NCI-H345 treated with DMSO at 0.1 percent for 48 hours (cell line): ENCODE data around the gene STMP1.
"Not testable (repeated sequence)": the region's sequence is repeated elsewhere in the genome, so short reads cannot be mapped to it uniquely, and the experiment has no call there.

ENCODE experiments used
- DNase-seq: peaks from one replicate; lab custom pipeline; 2025; ENCODE audit not compliant: unreplicated experiment; lab: John Stamatoyannopoulos, UW

Gene STMP1

GRCh38 chr7:135662373-135663114 lies at the start of gene STMP1:
STMP1 (plus strand) TSS chr7:135662514.
- DNase-seq = peak; percentile 90

- no peak for DNase-seq
These were observed 46.2 kb upstream of the STMP1 start for GRCh38 chr7:135616136-135616535.

- no peak for DNase-seq
These were observed 44.5 kb upstream of the STMP1 start for GRCh38 chr7:135617781-135618180.

- DNase-seq = no peak
These were observed 43.8 kb upstream of the STMP1 start for GRCh38 chr7:135618510-135618909.

- DNase-seq = no peak
These were observed 41.9 kb upstream of the STMP1 start for GRCh38 chr7:135620447-135620846.

- peak; percentile 48 for DNase-seq
These were observed 41.1 kb upstream of the STMP1 start for GRCh38 chr7:135620980-135621850.

- no peak for DNase-seq
These were observed 28.0 kb upstream of the STMP1 start for GRCh38 chr7:135634191-135634878.

- not testable (repeated sequence) for DNase-seq
These were observed 22.6 kb upstream of the STMP1 start for GRCh38 chr7:135639690-135640089.

GRCh38 chr7:135644154-135644553 lies 18.2 kb upstream of the STMP1 start:
- DNase-seq = no peak

GRCh38 chr7:135644729-135645128 lies 17.6 kb upstream of the STMP1 start:
- DNase-seq = no peak

- DNase-seq = peak; percentile 5
These were observed 16.9 kb upstream of the STMP1 start for GRCh38 chr7:135645296-135645904.

GRCh38 chr7:135647755-135648154 lies 14.6 kb upstream of the STMP1 start:
- DNase-seq = no peak

GRCh38 chr7:135648235-135648634 lies 14.1 kb upstream of the STMP1 start:
- DNase-seq = no peak

GRCh38 chr7:135650831-135651573 lies 11.3 kb upstream of the STMP1 start:
- no peak for DNase-seq

GRCh38 chr7:135653340-135654080 lies 8.8 kb upstream of the STMP1 start:
- DNase-seq = peak; percentile 2

- no peak for DNase-seq
These were observed 3.8 kb upstream of the STMP1 start for GRCh38 chr7:135658564-135658963.

- no peak for DNase-seq
These were observed 3.0 kb upstream of the STMP1 start for GRCh38 chr7:135659159-135659846.

- DNase-seq = peak; percentile 45
These were observed 797 bp upstream of the STMP1 start for GRCh38 chr7:135661311-135662122.

- no peak for DNase-seq
These were observed 266 bp upstream of the STMP1 start for GRCh38 chr7:135662123-135662372.
